GM21447 (cell line): Measurements from ENCODE around the gene MAP4.
"Not testable (repeated sequence)": the region's sequence is repeated elsewhere in the genome, so short reads cannot be mapped to it uniquely, and the experiment has no call there.

ENCODE experiments used
- ATAC-seq: cut with Tn5 transposase; IDR thresholded peaks from one replicate; pipeline ENCODE4 v1.9.1; 2021; ENCODE audit not compliant: unreplicated experiment

Gene MAP4

DNA sequence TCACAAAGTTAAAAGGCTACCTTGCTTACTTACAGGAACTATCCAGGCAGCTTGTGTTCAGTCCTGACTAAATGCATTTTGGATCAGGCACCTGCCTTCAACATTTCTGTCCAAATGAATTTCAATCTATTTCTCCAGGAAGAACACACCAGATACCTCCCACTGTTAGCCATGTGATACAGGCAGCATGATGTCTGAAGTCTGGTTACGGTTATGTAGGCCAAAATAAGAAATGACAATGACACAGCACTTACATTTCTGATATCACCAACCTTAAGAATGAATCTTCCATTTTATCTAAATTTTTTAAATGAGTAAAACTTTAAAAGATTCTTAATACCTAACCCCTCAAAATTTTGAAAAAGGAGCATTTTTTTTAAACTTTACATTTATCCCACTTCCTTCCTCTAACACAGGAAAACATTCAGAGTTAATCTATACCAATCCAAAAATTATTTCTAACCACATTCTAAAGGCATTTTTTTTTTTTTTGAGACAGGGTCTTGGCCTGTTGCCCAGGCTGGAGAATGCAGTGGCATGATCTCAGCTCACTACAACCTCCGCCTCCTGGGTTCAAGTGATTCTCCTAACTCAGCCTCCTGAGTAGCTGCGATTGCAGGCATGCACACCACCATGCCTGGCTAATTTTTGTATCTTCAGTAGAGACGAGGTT, at the start of gene MAP4:
Gene MAP4, minus strand, starts transcription at position 116 of the 673 bp plus-strand sequence. CDS start 17,556 bp downstream, outside the sequence.
- no peak for ATAC-seq

- no peak for ATAC-seq
Observed at GRCh38 chr3:48065035-48065434, 48.8 kb upstream of the MAP4 start.

GRCh38 chr3:48064292-48064829, 48.1 kb upstream of the MAP4 start:
- no peak for ATAC-seq

GRCh38 chr3:48061586-48061985, 45.4 kb upstream of the MAP4 start:
- ATAC-seq, result not testable (repeated sequence)

GRCh38 chr3:48058091-48058490, 41.9 kb upstream of the MAP4 start:
- no peak for ATAC-seq

DNA sequence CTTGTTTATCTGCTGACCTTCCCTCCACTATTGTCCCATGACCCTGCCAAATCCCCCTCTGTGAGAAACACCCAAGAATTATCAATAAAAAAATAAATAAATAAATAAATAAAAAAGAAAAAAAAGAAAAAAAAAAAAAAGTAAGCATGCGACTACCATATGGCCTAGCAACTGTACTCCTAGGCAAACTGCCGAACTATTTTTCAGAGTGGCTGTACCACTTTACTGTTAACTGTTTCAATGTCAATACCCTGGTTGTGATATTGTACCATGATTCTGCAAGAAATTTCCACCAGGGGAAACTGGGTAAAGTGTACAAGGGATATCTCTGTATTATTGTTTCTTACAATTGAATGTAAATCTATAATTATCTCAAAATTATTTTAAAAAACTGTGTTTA, 41.3 kb upstream of the MAP4 start:
- no peak for ATAC-seq

- no peak for ATAC-seq
Observed at GRCh38 chr3:48047841-48048464, 31.7 kb upstream of the MAP4 start.

DNA sequence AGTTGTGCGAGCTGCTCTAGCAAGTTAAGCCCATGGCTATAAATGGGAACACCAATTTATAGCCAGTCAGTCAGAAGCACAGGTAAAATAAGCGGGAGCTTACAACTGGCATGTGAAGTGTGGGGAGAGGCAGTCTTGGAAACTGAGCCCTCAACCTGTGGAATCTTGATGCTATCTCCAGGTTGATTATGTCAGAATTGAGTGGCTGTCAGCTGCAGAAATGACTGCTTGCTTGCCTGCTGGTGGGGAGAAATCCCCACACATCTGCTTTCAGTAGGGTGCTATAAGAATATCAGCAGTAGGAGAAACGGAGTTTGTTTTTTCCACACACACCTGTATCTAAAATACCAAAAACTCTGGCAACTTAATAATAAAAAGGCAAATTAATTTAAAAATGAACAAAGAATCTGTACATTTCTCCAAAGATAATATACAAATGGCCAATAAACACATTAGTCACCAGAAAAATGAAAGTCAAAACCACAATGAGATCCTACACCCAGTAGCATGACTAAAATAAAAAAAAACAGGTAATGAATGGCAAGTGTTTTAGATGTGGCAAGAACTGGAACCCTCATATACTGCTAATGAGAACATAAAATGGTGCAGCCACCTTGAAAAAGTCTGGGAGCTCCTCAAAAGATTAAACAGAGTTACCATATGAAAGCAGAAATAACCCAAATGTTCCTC, 26.0 kb upstream of the MAP4 start:
- ATAC-seq, result no peak

DNA sequence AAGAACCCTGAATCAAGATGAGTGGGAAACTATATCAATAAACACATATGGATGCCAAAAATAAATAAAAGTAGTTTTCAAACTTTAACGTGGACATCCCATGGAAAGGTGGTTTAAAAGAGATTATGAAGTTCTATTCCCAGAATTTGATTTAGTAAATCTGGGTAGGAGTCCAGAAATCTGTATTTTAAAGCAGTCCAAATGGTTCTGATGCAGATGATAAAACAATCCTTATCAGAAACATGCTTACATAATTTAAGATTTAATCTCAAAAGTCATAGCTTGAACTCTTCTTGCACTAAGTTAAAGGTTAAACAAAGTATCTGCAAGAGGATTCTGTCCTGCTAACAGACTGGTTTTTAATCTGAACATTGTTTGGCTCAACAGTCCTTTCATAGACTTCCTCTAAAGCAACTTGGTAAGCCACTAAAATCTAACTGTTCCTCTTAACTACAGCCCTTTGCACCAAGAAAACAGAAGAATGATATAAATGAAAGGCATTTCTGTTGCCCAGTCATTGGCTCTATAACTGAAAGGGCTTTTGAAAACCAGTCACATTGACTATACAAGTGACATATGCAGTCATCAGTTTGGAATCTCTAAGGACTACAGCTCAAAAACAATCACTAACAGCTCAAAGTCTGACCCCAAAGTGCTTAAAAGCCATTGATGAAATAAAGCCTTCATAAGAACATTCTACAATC, 23.4 kb upstream of the MAP4 start:
- ATAC-seq, result no peak

- no peak for ATAC-seq
Observed at GRCh38 chr3:48038971-48039481, 22.8 kb upstream of the MAP4 start.

- no peak for ATAC-seq
Observed at GRCh38 chr3:48034000-48034516, 17.8 kb upstream of the MAP4 start.

- no peak for ATAC-seq
Observed at GRCh38 chr3:48030188-48030587, 14.0 kb upstream of the MAP4 start.

- no peak for ATAC-seq
Observed at GRCh38 chr3:48026951-48027908, 11.0 kb upstream of the MAP4 start.

- no peak for ATAC-seq
Observed at GRCh38 chr3:48026098-48026497, 9.9 kb upstream of the MAP4 start.

DNA sequence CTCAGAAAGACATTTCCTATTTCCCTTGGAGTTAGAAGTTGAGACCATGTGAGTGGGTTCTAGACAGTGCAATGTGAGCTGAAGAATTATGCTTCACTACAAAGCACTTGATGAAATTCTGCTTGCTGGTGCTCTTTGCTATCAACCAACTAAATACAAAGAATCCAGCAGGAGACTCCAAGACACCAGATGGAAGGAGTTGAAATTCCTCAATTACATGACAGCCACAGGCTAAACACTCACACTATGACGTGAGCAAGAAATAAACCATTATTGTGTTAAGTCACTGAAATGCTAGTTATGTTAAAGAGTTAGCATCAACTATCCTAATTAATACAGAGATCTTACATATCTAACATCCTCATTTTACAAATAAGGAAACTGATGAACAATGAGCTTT, 8.2 kb upstream of the MAP4 start:
- ATAC-seq, result no peak

DNA sequence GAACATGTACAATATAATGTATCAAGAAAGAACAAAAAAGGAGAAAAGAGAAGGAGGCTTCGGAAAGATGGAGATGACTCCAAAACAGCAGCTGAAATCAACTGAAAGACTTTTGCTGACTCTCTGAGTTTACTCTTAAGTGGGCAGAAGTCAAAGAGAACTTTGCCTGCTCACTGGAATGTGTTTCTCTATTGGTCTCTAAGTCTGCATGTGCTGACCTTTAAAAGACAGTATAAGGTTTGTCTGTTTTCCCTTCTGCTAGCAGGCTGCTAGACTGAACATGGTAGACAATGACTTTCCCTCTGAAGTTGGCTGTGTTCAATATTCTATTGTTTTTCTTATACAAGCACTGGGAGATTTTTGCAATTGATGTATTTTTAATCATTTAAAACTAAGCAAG, 7.2 kb upstream of the MAP4 start:
- ATAC-seq, result no peak

- ATAC-seq, result no peak
Observed at GRCh38 chr3:48022178-48022577, 6.0 kb upstream of the MAP4 start.

GRCh38 chr3:48018841-48019240, 2.6 kb upstream of the MAP4 start:
- ATAC-seq, result no peak

DNA sequence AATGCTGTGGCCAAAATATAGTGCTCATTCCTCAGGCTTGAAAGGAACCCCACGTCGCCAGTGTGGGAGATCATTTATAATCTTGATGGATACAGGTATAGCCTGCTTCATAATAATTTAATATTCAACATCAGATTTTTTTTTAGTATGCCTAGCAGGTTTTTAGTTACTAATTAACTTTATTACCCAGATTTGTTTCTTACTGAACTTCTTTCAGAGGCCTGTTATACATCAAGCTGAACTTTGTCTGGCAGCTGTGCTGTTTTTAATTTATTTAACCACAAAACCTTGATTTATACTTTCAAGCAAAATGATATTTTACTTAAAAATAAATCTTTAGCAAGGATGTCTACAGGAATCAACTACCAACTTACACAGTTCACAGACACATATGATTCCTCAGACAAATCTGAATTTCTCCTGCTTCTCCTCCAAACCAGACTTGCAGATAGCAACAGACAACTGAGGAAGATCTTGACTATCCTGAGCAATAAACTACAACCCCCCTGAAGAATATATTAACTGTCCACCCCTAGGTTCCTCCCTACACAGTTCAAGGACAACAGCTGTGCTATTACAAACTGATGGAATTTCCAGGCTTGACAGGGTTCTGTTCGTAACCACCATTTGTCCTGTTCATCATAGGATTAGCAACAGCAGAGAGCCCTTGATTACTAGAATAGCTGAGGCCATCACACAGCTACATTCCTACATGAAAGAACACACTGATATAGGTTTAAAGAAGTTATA, 610 bp downstream of the MAP4 start:
- ATAC-seq, result no peak
